Activated T-cell treated with anti-CD3 and anti-CD28 coated beads, Interleukin-2, amount 50 U/mL, for 72 hours (primary cell): ENCODE measurements around the gene CBX7. TPM values are rescaled to one million over a fixed set of nuclear protein-coding genes. Genes with fewer than 3 reads are reported as not detected.

Experiments used
- ATAC-seq, 2 donors: fragments of 150-1000 bp; cut with Tn5 transposase; replicated peaks in 1 of 2; 2 replicates each; pipeline ENCODE4 v1.10.0; 2021; ENCODE audit warnings: moderate library complexity in 2 of 2, mild to moderate bottlenecking in 1 of 2
- DNase-seq, 2 donors: peaks; one replicate each; pipeline ENCODE4 v3.0.0; 2021 to 2022; ENCODE audit warnings: mixed read lengths in 1 of 2
- H3K27ac Mint-ChIP-seq: one replicate; pipeline ENCODE4 v1.8.0; 2022; ENCODE audit warnings: mild to moderate bottlenecking, moderate library complexity, mixed read lengths
- H3K27me3 Mint-ChIP-seq: one replicate; pipeline ENCODE4 v1.8.0; 2022; ENCODE audit warnings: low read depth, mixed read lengths
- H3K36me3 Mint-ChIP-seq, 2 donors: one replicate each; pipeline ENCODE4 v1.8.0; 2022; ENCODE audit warnings: mixed read lengths in 2 of 2, mild to moderate bottlenecking in 1 of 2; ENCODE audit not compliant: insufficient read depth in 2 of 2
- H3K4me1 Mint-ChIP-seq: one replicate; pipeline ENCODE4 v1.8.0; 2022; ENCODE audit warnings: low read depth, mixed read lengths
- H3K4me3 Mint-ChIP-seq, 2 donors: one replicate each; pipeline ENCODE4 v1.8.0; 2022; ENCODE audit warnings: mild to moderate bottlenecking in 2 of 2, mixed read lengths in 2 of 2, moderate library complexity in 2 of 2
- H3K9me3 Mint-ChIP-seq, 2 donors: one replicate each; pipeline ENCODE4 v1.8.0; 2022; ENCODE audit warnings: mixed read lengths in 2 of 2
- total RNA-seq, 2 donors: library from RNA; stranded (reverse); gene quantifications; one replicate each; pipeline ENCODE4 v1.2.3, GENCODE V29; 2022

CBX7 gene
- 10 to 100 TPM; 41.5 to 61.0 TPM for total RNA-seq

GRCh38 chr22:39152511-39153219, at the start of gene CBX7:
Gene CBX7 (minus strand): TSS chr22:39152680. CDS start chr22:39152444, 236 bp downstream.
- Mint-ChIP-seq H3K27ac (peak within 1 kb of the TSS; percentile 83), H3K27me3 (peaks cover 21% of the 10 kb centered on the region), H3K36me3 (peaks cover 0 to 1% of the 10 kb centered on the region in 2 donors), H3K4me3 (peak within 1 kb of the TSS; percentile 88 to 97), H3K4me1 (peaks cover 38% of the 10 kb centered on the region), H3K9me3 (no peaks in the 10 kb centered on the region)
- peak; percentile 92 to 95 for DNase-seq
- ATAC-seq = peak; percentile 87 to 89

- no peak overlapping the region for H3K4me3 Mint-ChIP-seq
- DNase-seq (no peak), ATAC-seq (no peak)
- H3K9me3 Mint-ChIP-seq = peaks cover 0 to 3% of the 10 kb centered on the region in 2 donors
- H3K4me1 Mint-ChIP-seq = no peaks in the 10 kb centered on the region
- H3K36me3 Mint-ChIP-seq = peaks cover 3% of the 10 kb centered on the region in 2 donors
- no peak overlapping the region for H3K27ac Mint-ChIP-seq
- H3K27me3 Mint-ChIP-seq = no peaks in the 10 kb centered on the region
These were observed 45.1 kb upstream of the CBX7 start for GRCh38 chr22:39197578-39197977.

GRCh38 chr22:39194098-39194497, 41.6 kb upstream of the CBX7 start:
- peak overlapping the region; percentile 39 for H3K27ac Mint-ChIP-seq

DNA sequence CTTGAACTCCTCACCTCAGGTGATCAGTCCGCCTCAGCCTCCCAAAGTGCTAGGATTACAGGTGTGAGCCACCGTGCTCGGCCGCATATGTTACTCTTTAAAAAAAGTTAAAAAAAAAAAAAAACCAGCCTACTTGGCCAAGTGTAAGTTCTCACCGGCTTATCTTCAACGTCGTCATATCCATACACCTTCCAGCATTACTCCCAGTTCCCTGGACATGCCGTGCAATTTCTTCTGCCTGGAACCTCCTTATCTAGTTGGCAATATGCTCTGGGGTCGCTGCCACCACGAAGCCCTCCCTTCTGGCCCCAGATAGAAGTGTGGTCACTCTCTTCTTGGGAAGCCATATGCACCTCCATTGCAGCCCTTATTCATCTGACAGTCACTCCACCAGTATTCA, 36.3 kb upstream of the CBX7 start:
- peaks cover 0 to 3% of the 10 kb centered on the region in 2 donors for H3K36me3 Mint-ChIP-seq
- H3K27ac Mint-ChIP-seq = no peak overlapping the region
- no peaks in the 10 kb centered on the region for H3K4me1 Mint-ChIP-seq
- H3K27me3 Mint-ChIP-seq = no peaks in the 10 kb centered on the region
- DNase-seq (no peak), ATAC-seq (no peak)
- no peak overlapping the region for H3K4me3 Mint-ChIP-seq
- no peaks in the 10 kb centered on the region for H3K9me3 Mint-ChIP-seq

More at GRCh38 chr22:39194098-39194497, 41.6 kb upstream of the CBX7 start:
- ATAC-seq = no peak
- Mint-ChIP-seq H3K27me3 (no peaks in the 10 kb centered on the region), H3K4me1 (no peaks in the 10 kb centered on the region), H3K36me3 (peaks cover 3% of the 10 kb centered on the region in 2 donors), H3K9me3 (peaks cover 0 to 3% of the 10 kb centered on the region in 2 donors), H3K4me3 (no peak overlapping the region)
- no peak for DNase-seq

GRCh38 chr22:39185601-39186012, 33.1 kb upstream of the CBX7 start:
- Mint-ChIP-seq H3K9me3 (no peaks in the 10 kb centered on the region), H3K4me1 (no peaks in the 10 kb centered on the region), H3K36me3 (peaks cover 0 to 1% of the 10 kb centered on the region in 2 donors), H3K27me3 (no peaks in the 10 kb centered on the region), H3K4me3 (no peak overlapping the region), H3K27ac (no peak overlapping the region)
- ATAC-seq (no peak), DNase-seq (no peak)

DNA sequence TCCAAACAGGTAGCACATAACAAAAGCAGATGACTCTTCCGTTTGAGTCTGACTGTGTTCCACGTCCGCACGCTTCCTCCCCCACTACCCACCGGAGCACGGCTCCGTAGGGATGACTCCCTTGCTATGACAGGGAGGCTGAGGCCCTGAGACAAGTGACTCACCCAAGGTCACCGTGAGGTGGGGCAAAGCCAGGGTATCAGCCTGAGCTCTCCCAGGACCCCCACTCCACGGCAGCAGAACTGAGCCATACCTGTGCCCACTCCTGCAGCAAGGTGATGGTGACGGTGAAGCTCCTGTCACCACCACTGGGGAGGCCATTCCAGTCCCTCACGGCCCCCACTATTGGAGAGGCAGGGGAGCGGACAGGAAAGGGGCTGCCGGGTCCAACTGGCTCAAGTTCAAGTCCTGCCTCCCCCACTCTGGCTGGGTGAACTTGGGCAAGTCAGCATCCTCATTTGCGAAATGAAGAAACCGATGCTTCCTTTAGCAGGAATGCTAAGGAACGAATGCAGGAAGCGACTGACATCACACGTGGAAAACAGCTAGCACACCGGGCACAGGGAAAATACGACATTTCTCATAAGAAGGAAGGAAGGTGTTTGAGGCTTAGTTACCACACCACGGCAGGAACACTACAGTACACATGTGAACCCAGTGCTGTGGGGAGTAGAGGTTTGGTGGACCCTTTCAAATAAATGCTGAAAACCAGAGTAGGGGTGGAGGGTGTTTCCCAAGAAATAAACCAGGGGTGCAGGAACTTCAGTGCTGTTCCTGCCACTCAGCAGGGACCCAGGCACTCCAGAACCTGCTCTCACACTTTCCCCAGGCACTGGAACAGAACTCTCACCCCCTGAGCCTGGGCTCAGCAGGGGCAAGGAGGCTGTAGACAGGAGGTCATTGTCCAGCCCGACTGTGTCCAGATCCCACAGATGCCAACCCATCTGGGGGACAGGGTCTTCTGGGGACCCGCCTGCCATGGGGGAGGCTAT, 32.4 kb upstream of the CBX7 start:
- Mint-ChIP-seq H3K27me3 (no peaks in the 10 kb centered on the region), H3K27ac (no peak overlapping the region), H3K4me1 (no peaks in the 10 kb centered on the region), H3K4me3 (no peak overlapping the region), H3K9me3 (no peaks in the 10 kb centered on the region), H3K36me3 (peaks cover 0 to 1% of the 10 kb centered on the region in 2 donors)
- ATAC-seq = no peak
- DNase-seq = no peak

DNA sequence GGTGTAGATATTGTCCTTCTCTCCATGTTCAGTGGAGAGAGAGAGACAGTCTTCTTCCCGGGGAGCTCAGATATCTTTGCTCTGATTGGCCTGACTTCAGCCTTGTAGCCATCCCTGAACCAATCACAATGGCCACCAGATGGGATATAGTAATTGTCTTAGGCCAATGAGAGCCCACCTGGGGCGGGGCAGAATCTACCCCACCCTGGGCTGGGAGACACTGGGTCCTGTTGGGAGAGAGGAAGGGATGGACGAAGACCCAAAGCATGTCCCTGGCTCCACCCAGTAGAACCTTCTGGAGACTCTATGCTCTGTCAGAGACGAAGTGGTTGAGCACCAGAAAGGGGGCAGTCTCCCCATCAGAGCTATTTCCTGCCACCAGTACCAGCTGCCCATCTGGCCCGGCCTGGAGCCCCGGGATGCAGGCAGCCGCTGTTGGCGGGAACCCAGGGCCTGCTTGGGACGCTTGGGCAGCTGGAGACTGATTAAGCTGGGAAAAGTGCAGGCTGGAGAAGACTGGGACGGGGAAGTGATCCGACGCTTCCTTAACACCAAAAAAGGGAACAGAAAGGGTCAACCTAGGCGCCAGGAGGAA, 31.6 kb upstream of the CBX7 start:
- Mint-ChIP-seq H3K9me3 (no peaks in the 10 kb centered on the region), H3K27ac (no peak overlapping the region), H3K4me1 (no peaks in the 10 kb centered on the region), H3K27me3 (no peaks in the 10 kb centered on the region), H3K36me3 (peaks cover 0 to 1% of the 10 kb centered on the region in 2 donors), H3K4me3 (no peak overlapping the region)
- DNase-seq (no peak), ATAC-seq (no peak)

- H3K4me1 Mint-ChIP-seq = peaks cover 6% of the 10 kb centered on the region
- no peak for ATAC-seq
- H3K27ac Mint-ChIP-seq = no peak overlapping the region
- H3K36me3 Mint-ChIP-seq = peaks cover 0 to 1% of the 10 kb centered on the region in 2 donors
- no peaks in the 10 kb centered on the region for H3K9me3 Mint-ChIP-seq
- no peak overlapping the region for H3K4me3 Mint-ChIP-seq
- H3K27me3 Mint-ChIP-seq = no peaks in the 10 kb centered on the region
- no peak for DNase-seq
These were observed 30.1 kb upstream of the CBX7 start for GRCh38 chr22:39182478-39183030.

GRCh38 chr22:39181778-39182177, 29.3 kb upstream of the CBX7 start:
- ATAC-seq = no peak
- Mint-ChIP-seq H3K4me1 (peaks cover 6% of the 10 kb centered on the region), H3K27ac (no peak overlapping the region), H3K36me3 (peaks cover 0 to 1% of the 10 kb centered on the region in 2 donors), H3K9me3 (no peaks in the 10 kb centered on the region), H3K27me3 (no peaks in the 10 kb centered on the region), H3K4me3 (no peak overlapping the region)
- no peak for DNase-seq

- H3K9me3 Mint-ChIP-seq = no peaks in the 10 kb centered on the region
- no peak overlapping the region for H3K4me3 Mint-ChIP-seq
- DNase-seq (no peak), ATAC-seq (no peak)
- no peak overlapping the region for H3K27ac Mint-ChIP-seq
- H3K36me3 Mint-ChIP-seq = peaks cover 0 to 1% of the 10 kb centered on the region in 2 donors
- H3K4me1 Mint-ChIP-seq = peaks cover 6% of the 10 kb centered on the region
- H3K27me3 Mint-ChIP-seq = no peaks in the 10 kb centered on the region
These were observed 28.9 kb upstream of the CBX7 start for GRCh38 chr22:39181356-39181755.

GRCh38 chr22:39179841-39180335, 27.4 kb upstream of the CBX7 start:
- no peak overlapping the region for H3K4me3 Mint-ChIP-seq
- H3K36me3 Mint-ChIP-seq = peaks cover 0 to 1% of the 10 kb centered on the region in 2 donors
- H3K9me3 Mint-ChIP-seq = no peaks in the 10 kb centered on the region
- H3K27me3 Mint-ChIP-seq = no peaks in the 10 kb centered on the region
- ATAC-seq (no peak), DNase-seq (no peak)
- peaks cover 6% of the 10 kb centered on the region for H3K4me1 Mint-ChIP-seq
- H3K27ac Mint-ChIP-seq = no peak overlapping the region

DNA sequence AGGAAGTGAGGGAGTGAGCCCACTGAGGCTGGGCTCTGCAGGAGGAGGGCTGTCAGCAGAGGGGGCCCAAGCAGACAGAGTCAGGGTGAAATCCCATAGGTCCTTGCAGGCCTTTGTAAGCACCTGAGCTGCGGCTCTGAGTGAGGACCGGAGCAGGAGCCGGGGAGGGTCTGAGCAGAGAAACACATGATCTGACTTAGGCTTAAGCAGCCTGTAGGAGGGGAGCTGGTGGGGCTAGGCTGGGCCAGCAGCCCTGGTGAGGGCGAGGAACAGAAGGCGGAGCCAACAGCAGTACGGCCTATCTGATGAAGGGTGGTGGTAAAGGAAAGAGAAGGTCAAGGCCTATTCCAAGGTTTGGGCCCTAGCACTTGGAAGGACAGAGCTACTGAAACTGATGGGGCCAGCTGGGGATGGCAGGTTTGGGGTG, 26.9 kb upstream of the CBX7 start:
- Mint-ChIP-seq H3K27me3 (no peaks in the 10 kb centered on the region), H3K27ac (no peak overlapping the region), H3K36me3 (peaks cover 0 to 1% of the 10 kb centered on the region in 2 donors), H3K4me1 (peaks cover 11% of the 10 kb centered on the region), H3K9me3 (no peaks in the 10 kb centered on the region), H3K4me3 (no peak overlapping the region)
- DNase-seq = no peak
- ATAC-seq = no peak
